ENCODE data around the gene PSMC6. TPM values are rescaled to one million over a fixed set of nuclear protein-coding genes. Genes with fewer than 3 reads are reported as not detected.

The PSMC6 gene
- total and polyA plus RNA-seq, 2 of the 13 experiments (the other 11 are each of a cell fraction or from before 2014, with no cell fraction given): 90.0 to 210 TPM

GRCh38 chr14:52729925-52730708, 23.1 kb downstream of the PSMC6 start, which contains the start of gene STYX (continued):
- TF ChIP-seq ZNF710 (CRISPR knock-in tag; IDR thresholded peaks at IDR 0.05; ENCODE audit: borderline replicate concordance) (peak; percentile 48; the same call in 1 of the 2 replicates), ZNF138 (CRISPR knock-in tag; IDR thresholded peaks at IDR 0.05; ENCODE audit: low read depth) (no peak; the same call in 1 of the 2 replicates), KIAA2018 (CRISPR knock-in tag; IDR thresholded peaks at IDR 0.05; ENCODE audit: borderline replicate concordance) (no peak), PBX3 (CRISPR knock-in tag; IDR thresholded peaks at IDR 0.05; ENCODE audit: borderline replicate concordance) (no peak), HNF1A (IDR thresholded peaks at IDR 0.05; ENCODE audit: low read depth) (no peak), HNF1A (CRISPR knock-in tag; IDR thresholded peaks at IDR 0.05; ENCODE audit: borderline replicate concordance) (peak; percentile 59; the same call in 1 of the 2 replicates), ZBTB20 (CRISPR knock-in tag; IDR thresholded peaks at IDR 0.05; ENCODE audit: borderline replicate concordance, low read depth) (no peak), NONO (IDR thresholded peaks at IDR 0.05) (no peak), NONO (CRISPR knock-in tag; conservative IDR thresholded peaks at IDR 0.05) (peak; percentile 66; the same call in 1 of the 2 replicates), TARDBP (CRISPR knock-in tag; IDR thresholded peaks at IDR 0.05) (0 out of 2 replicates have a peak, but pooled peaks have one; percentile 30), ZBTB21 (CRISPR knock-in tag; IDR thresholded peaks at IDR 0.05) (no peak), ZSCAN30 (CRISPR knock-in tag; IDR thresholded peaks at IDR 0.05) (no peak)

All from HepG2 (cell line).